H1 (cell line): ENCODE data around the gene LCN15. TPM values are rescaled to one million over a fixed set of nuclear protein-coding genes. Genes with fewer than 3 reads are reported as not detected.

Source experiments
- CTCF ChIA-PET: fragments of 300-600 bp; sonication (Branson Sonifier 250); formaldehyde crosslinking; loops from one replicate; lab custom pipeline; 2021; ENCODE audit not compliant: partially characterized antibody; lab: Charles Lee
- POLR2A ChIA-PET: fragments of 300-600 bp; sonication (Branson Sonifier 250); formaldehyde crosslinking; loops from one replicate; lab custom pipeline; 2021; ENCODE audit warnings: inconsistent platforms; ENCODE audit not compliant: partially characterized antibody; lab: Charles Lee
- DNase-seq, 2 experiments: peaks; one replicate each; pipeline versions ENCODE4 v3.0.0 to v3.0.0-alpha.2; 2010 to 2022; ENCODE audit warnings: low spot score in 2 of 2, low read depth in 1 of 2, mixed read lengths in 1 of 2
- FAIRE-seq: peaks from 2 replicates; lab custom pipeline; 2011; peaks lifted over from hg19 to GRCh38; lab: Jason Lieb, UNC
- H2AFZ ChIP-seq: 2 replicates; pipeline ENCODE4 v1.8.1; 2012; ENCODE audit warnings: low read length, inconsistent platforms
- H2AK5ac ChIP-seq: 2 replicates; pipeline ENCODE4 v1.6.1; 2013; ENCODE audit warnings: low read depth, low read length
- H2BK120ac ChIP-seq: replicated peaks from 2 replicates; pipeline ENCODE3; 2013; ENCODE audit warnings: low read depth, low read length, inconsistent platforms
- H2BK12ac ChIP-seq: 2 replicates; pipeline ENCODE4 v1.6.1; 2013; ENCODE audit warnings: low read depth, low read length
- H2BK15ac ChIP-seq: 2 replicates; pipeline ENCODE4 v1.6.1; 2013; ENCODE audit warnings: low read length
- H2BK20ac ChIP-seq: 2 replicates; pipeline ENCODE4 v1.6.1; 2013; ENCODE audit warnings: low read length
- H2BK5ac ChIP-seq: 2 replicates; pipeline ENCODE4 v1.6.1; 2013; ENCODE audit warnings: low read depth, low read length
- H3K14ac ChIP-seq: 2 replicates; pipeline ENCODE4 v1.6.1; 2013; ENCODE audit warnings: inconsistent platforms; ENCODE audit not compliant: insufficient read length
- H3K18ac ChIP-seq: 2 replicates; pipeline ENCODE4 v1.6.1; 2013; ENCODE audit warnings: low read length; ENCODE audit errors: extremely low read depth
- H3K23ac ChIP-seq: 2 replicates; pipeline ENCODE4 v1.6.1; 2013; ENCODE audit warnings: inconsistent platforms; ENCODE audit not compliant: insufficient read length
- H3K23me2 ChIP-seq: 2 replicates; pipeline ENCODE4 v1.6.1; 2013; ENCODE audit warnings: low read depth, low read length
- H3K27ac ChIP-seq: 2 replicates; pipeline ENCODE4 v1.6.1; 2011; ENCODE audit warnings: low read depth, low read length, inconsistent platforms
- H3K27me3 ChIP-seq, 4 experiments: replicated peaks in 1 of 4; 1 replicate in 1 of 4; 2 replicates in 3 of 4; pipeline versions ENCODE4 v1.6.1 to v1.8.1; 2011 to 2013; ENCODE audit warnings: low read length in 3 of 4, mild to moderate bottlenecking in 3 of 4, inconsistent platforms in 2 of 4, mixed read lengths in 2 of 4, moderate library complexity in 1 of 4; ENCODE audit not compliant: control insufficient read depth in 3 of 4, insufficient read depth in 3 of 4; ENCODE audit errors: extremely low read depth in 1 of 4
- H3K36me3 ChIP-seq, 4 experiments: 2 replicates each; pipeline versions ENCODE4 v1.6.1 to v1.8.1; 2011 to 2013; ENCODE audit warnings: mild to moderate bottlenecking in 4 of 4, low read length in 3 of 4, moderate library complexity in 2 of 4, control low read depth in 1 of 4, inconsistent platforms in 1 of 4; ENCODE audit not compliant: insufficient read depth in 4 of 4, control insufficient read depth in 2 of 4
- H3K4ac ChIP-seq: replicated peaks from 2 replicates; pipeline ENCODE3; 2013; ENCODE audit warnings: low read length, low read depth, mixed read lengths, inconsistent platforms; ENCODE audit not compliant: insufficient read length
- H3K4me1 ChIP-seq, 4 experiments: replicated peaks in 1 of 4; 1 replicate in 1 of 4; 2 replicates in 3 of 4; pipeline versions ENCODE4 v1.6.1 to v1.8.1; 2011 to 2013; ENCODE audit warnings: low read length in 3 of 4, inconsistent platforms in 2 of 4, mixed read lengths in 1 of 4; ENCODE audit not compliant: insufficient read depth in 4 of 4, control insufficient read depth in 3 of 4
- H3K4me2 ChIP-seq, 2 experiments: 2 replicates each; pipeline versions ENCODE4 v1.6.1 to v1.8.1; 2011 to 2013; ENCODE audit warnings: low read depth in 2 of 2, low read length in 2 of 2, control low read depth in 1 of 2, inconsistent platforms in 1 of 2, mild to moderate bottlenecking in 1 of 2; ENCODE audit not compliant: insufficient read depth in 1 of 2
- H3K4me3 ChIP-seq, 4 experiments: fragments of 200-600, 300-600 bp in 1 of 4; sonication (generic), shearing (Covaris generic), sonication (Bioruptor Twin) in 1 of 4; 2 replicates each; pipeline versions ENCODE4 v1.5.1 to v1.8.1; 2011 to 2016; ENCODE audit warnings: low read length in 4 of 4, low read depth in 3 of 4, control low read depth in 2 of 4, inconsistent platforms in 2 of 4, mild to moderate bottlenecking in 2 of 4, mixed read lengths in 1 of 4, moderate library complexity in 1 of 4; ENCODE audit not compliant: insufficient read depth in 2 of 4; ENCODE audit errors: extremely low read depth in 1 of 4
- H3K56ac ChIP-seq: replicated peaks from 2 replicates; pipeline ENCODE3; 2013; ENCODE audit warnings: low read depth, mild to moderate bottlenecking, mixed read lengths, low read length, inconsistent platforms; ENCODE audit not compliant: insufficient read length
- H3K79me1 ChIP-seq: 2 replicates; pipeline ENCODE4 v1.6.1; 2013; ENCODE audit warnings: low read depth, low read length, control low read depth
- H3K79me2 ChIP-seq, 2 experiments: 2 replicates each; pipeline versions ENCODE4 v1.6.1 to v1.8.1; 2012 to 2013; ENCODE audit warnings: low read length in 2 of 2, mild to moderate bottlenecking in 2 of 2, inconsistent platforms in 1 of 2; ENCODE audit not compliant: insufficient read depth in 2 of 2, control insufficient read depth in 1 of 2
- H3K9ac ChIP-seq, 4 experiments: replicated peaks in 1 of 4; 1 replicate in 1 of 4; 2 replicates in 3 of 4; pipeline versions ENCODE4 v1.6.1 to v1.8.1; 2011 to 2013; ENCODE audit warnings: low read depth in 3 of 4, low read length in 3 of 4, control low read depth in 2 of 4, mild to moderate bottlenecking in 2 of 4, moderate library complexity in 2 of 4, inconsistent platforms in 1 of 4; ENCODE audit errors: extremely low read depth in 1 of 4
- H3K9me3 ChIP-seq, 2 experiments: 2 replicates each; pipeline versions ENCODE4 v1.6.1 to v1.8.1; 2012 to 2013; ENCODE audit warnings: mild to moderate bottlenecking in 2 of 2, moderate library complexity in 2 of 2, control low read depth in 1 of 2, inconsistent platforms in 1 of 2, low read depth in 1 of 2, low read length in 1 of 2, mixed read lengths in 1 of 2; ENCODE audit not compliant: insufficient read depth in 2 of 2
- H4K20me1 ChIP-seq, 2 experiments: replicated peaks in 1 of 2; 2 replicates each; pipeline versions ENCODE3 to v1.8.1; 2011 to 2013; ENCODE audit warnings: inconsistent platforms in 2 of 2, low read length in 2 of 2, mild to moderate bottlenecking in 1 of 2; ENCODE audit not compliant: insufficient read depth in 2 of 2, control insufficient read depth in 1 of 2
- H4K5ac ChIP-seq: 2 replicates; pipeline ENCODE4 v1.6.1; 2013; ENCODE audit warnings: low read length, low read depth, mixed read lengths, inconsistent platforms; ENCODE audit not compliant: insufficient read length
- H4K8ac ChIP-seq: 2 replicates; pipeline ENCODE4 v1.8.0; 2013; ENCODE audit warnings: mild to moderate bottlenecking, moderate library complexity, low read length, inconsistent platforms; ENCODE audit not compliant: insufficient read depth; ENCODE audit errors: extremely low read depth
- H4K91ac ChIP-seq: replicated peaks from 2 replicates; pipeline ENCODE3; 2013; ENCODE audit warnings: low read length, mixed read lengths, inconsistent platforms; ENCODE audit not compliant: insufficient read length
- CREB1 ChIP-seq: IDR thresholded peaks from 2 replicates; pipeline ENCODE4 v1.6.1; 2012; ENCODE audit warnings: inconsistent platforms
- EZH2 ChIP-seq: fragments of 200-600 bp; sonication (generic); IDR thresholded peaks from 2 replicates; pipeline ENCODE4 v1.7.1; 2012; ENCODE audit warnings: low read depth, mild to moderate bottlenecking, moderate library complexity, low read length, inconsistent platforms; ENCODE audit not compliant: severe bottlenecking
- POLR2A ChIP-seq, 2 experiments: IDR thresholded peaks; 1 replicate in 1 of 2; 2 replicates in 1 of 2; pipeline ENCODE4 v1.6.1; 2011; ENCODE audit warnings: low read depth in 2 of 2, low read length in 2 of 2, mild to moderate bottlenecking in 2 of 2; ENCODE audit errors: control extremely low read depth in 1 of 2
- WGBS, 2 experiments: shearing (Covaris generic) in 1 of 2; methylation state at CpG; one replicate each; pipeline versions ENCODE4 v1.1.6 to v1.1.7; 2013 to 2015; ENCODE audit warnings: low lambda C conversion rate in 2 of 2, mixed read lengths in 2 of 2, inconsistent platforms in 1 of 2, low coverage in 1 of 2, missing lambda C conversion rate in 1 of 2; ENCODE audit not compliant: insufficient replicate concordance in 2 of 2, insufficient coverage in 1 of 2, insufficient read length in 1 of 2; ENCODE audit errors: extremely low coverage in 1 of 2, missing lambda C conversion rate in 1 of 2; 5-methylcytosine and 5-hydroxymethylcytosine counted together
- polyA plus RNA-seq, 7 experiments: library from polyadenylated mRNA; depleted of rRNA in 3 of 7; stranded (reverse) in 5 of 7; unstranded in 2 of 7; fragments of >200 nt in 5 of 7; fragments of 200-250 nt in 2 of 7; gene quantifications; 1 replicate in 5 of 7; 2 replicates in 1 of 7; 4 replicates in 1 of 7; pipeline versions ENCODE4 v1.2.1 to v1.2.3, GENCODE V29; 2011 to 2013; ENCODE audit warnings: missing spikeins in 2 of 7, mixed read lengths in 2 of 7
- total RNA-seq: library from RNA; stranded (reverse); fragmentation: NEBNext Ultra II Directional; extraction: Animal tissue kit (Norgen Biotek cat#: 25700); gene quantifications from 2 replicates; pipeline ENCODE4 v1.2.1, GENCODE V29; 2021

Gene LCN15
- total and polyA plus RNA-seq, 2 of the 8 experiments (the other 6 are each of a cell fraction or from before 2014, with no cell fraction given), result 0.08 to 0.47 TPM

GRCh38 chr9:136718345-136719194, 45.7 kb downstream of the LCN15 start:
- no peak overlapping the region for H3K9ac ChIP-seq
- no peak overlapping the region; the same call in 1 of the 2 replicates for H4K8ac ChIP-seq
- no peak overlapping the region for H2BK15ac ChIP-seq
- no peak overlapping the region for H2BK5ac ChIP-seq
- FAIRE-seq (no peak), DNase-seq (no peak)
- no peak for TF ChIP-seq CREB1
- TF ChIP-seq EZH2, result no peak
- TF ChIP-seq POLR2A (IDR thresholded peaks at IDR 0.05; ENCODE audit: control extremely low read depth in 1 of 2, low read depth in 2 of 2, low read length in 2 of 2), result peak in 1 of 2 experiments; percentile 15; a peak in 1 of 3 replicates
- no peak overlapping the region for H3K14ac ChIP-seq
- H3K4me3 ChIP-seq, result no peak overlapping the region
- H3K4ac ChIP-seq, result peak overlapping the region; percentile 38
- no peaks in the 10 kb centered on the region for H3K27me3 ChIP-seq
- H3K23ac ChIP-seq, result no peak overlapping the region
- no peak overlapping the region for H3K4me2 ChIP-seq
- no peaks in the 10 kb centered on the region; the same call in 1 of the 2 replicates for H3K23me2 ChIP-seq
- H3K9me3 ChIP-seq, result no peaks in the 10 kb centered on the region
- peaks cover 20 to 34% of the 10 kb centered on the region in 2 experiments for H4K20me1 ChIP-seq
- 91% methylated on average over 13 of the region's 20 CpGs; no CpG with 5 or more reads in 1 of the 2 experiments for WGBS, 2 experiments
- no peak overlapping the region for H3K56ac ChIP-seq
- no peak overlapping the region for H4K91ac ChIP-seq
- ChIA-PET CTCF (interaction anchor here (0.8 to 9.2 kb wide), 7 partner anchors 10 to 407 kb away, joined by 3 to 62 read pairs (median 3); partner anchors contain the start of gene LCN8), POLR2A (interaction anchor here (0.6 to 11.2 kb wide), 5 partner anchors 13 to 395 kb away, joined by 3 to 223 read pairs (median 3); partner anchors contain the start of gene LCN10)
- H3K79me2 ChIP-seq, result peaks cover 0 to 7% of the 10 kb centered on the region in 2 experiments; a peak in 1 of 4 replicates
- no peak overlapping the region for H2BK12ac ChIP-seq
- H4K5ac ChIP-seq, result no peak overlapping the region
- H3K4me1 ChIP-seq, result peaks cover 0 to 9% (median 3%) of the 10 kb centered on the region in 4 experiments; a peak in 4 of 7 replicates
- no peak overlapping the region for H2AFZ ChIP-seq
- no peak overlapping the region for H2AK5ac ChIP-seq
- H3K36me3 ChIP-seq, result peaks cover 2 to 17% (median 8%) of the 10 kb centered on the region in 4 experiments; a peak in 5 of 8 replicates
- no peak overlapping the region for H2BK120ac ChIP-seq
- peaks cover 18% of the 10 kb centered on the region for H3K79me1 ChIP-seq
- no peak overlapping the region for H3K27ac ChIP-seq
- no peak overlapping the region for H2BK20ac ChIP-seq
- H3K18ac ChIP-seq, result no peak overlapping the region
